PC-9 (cell line): ENCODE data around the gene TCTN3. TPM values are rescaled to one million over a fixed set of nuclear protein-coding genes. Genes with fewer than 3 reads are reported as not detected.

Source experiments
- BruUV-seq: library from RNA; stranded (reverse); fragments of 400-500 nt; replicated peaks from 2 replicates; lab custom pipeline; 2021; lab: Mats Ljungman, UMichigan
- CTCF ChIA-PET: fragments of 300-600 bp; sonication (Branson Sonifier 250); formaldehyde crosslinking; loops from one replicate; lab custom pipeline; 2022; ENCODE audit warnings: antibody characterized with exemption; lab: Charles Lee
- POLR2A ChIA-PET: fragments of 300-600 bp; sonication (Branson Sonifier 250); formaldehyde crosslinking; loops from one replicate; lab custom pipeline; 2022; ENCODE audit warnings: antibody characterized with exemption; ENCODE audit not compliant: unreplicated experiment; lab: Charles Lee
- DNase-seq, 2 experiments: peaks; one replicate each; pipeline versions ENCODE4 v3.0.0 to v3.0.0-alpha.2; 2015 to 2022; ENCODE audit warnings: mixed read lengths in 1 of 2
- H2AFZ ChIP-seq: fragments of 200-600 bp; sonication (generic); 2 replicates; pipeline ENCODE4 v1.8.1; 2017; ENCODE audit warnings: antibody characterized with exemption
- H3F3A ChIP-seq: fragments of 200-600 bp; sonication (generic); 2 replicates; pipeline ENCODE4 v1.8.1; 2017; ENCODE audit warnings: antibody characterized with exemption, mild to moderate bottlenecking, low read depth; ENCODE audit not compliant: insufficient read depth
- H3K27ac ChIP-seq: fragments of 200-600 bp; sonication (generic); 2 replicates; pipeline ENCODE4 v1.6.1; 2016; ENCODE audit warnings: mixed run types
- H3K27me3 ChIP-seq: fragments of 200-600 bp; sonication (generic); 2 replicates; pipeline ENCODE4 v1.6.1; 2016; ENCODE audit warnings: low read depth, mixed run types; ENCODE audit not compliant: insufficient read depth
- H3K36me3 ChIP-seq: fragments of 200-600 bp; sonication (generic); 2 replicates; pipeline ENCODE4 v1.6.1; 2016; ENCODE audit warnings: low read depth, mixed run types
- H3K4me1 ChIP-seq: fragments of 200-600 bp; sonication (generic); replicated peaks from 2 replicates; pipeline ENCODE4 v1.6.1; 2016; ENCODE audit warnings: mixed run types; ENCODE audit not compliant: insufficient read depth
- H3K4me2 ChIP-seq: fragments of 200-600 bp; sonication (generic); 2 replicates; pipeline ENCODE4 v1.6.1; 2017; ENCODE audit warnings: mixed run types
- H3K4me3 ChIP-seq: fragments of 200-600 bp; sonication (generic); 2 replicates; pipeline ENCODE4 v1.6.1; 2016; ENCODE audit warnings: mixed run types
- H3K79me2 ChIP-seq: fragments of 200-600 bp; sonication (generic); 2 replicates; pipeline ENCODE4 v1.6.1; 2017; ENCODE audit warnings: low read depth, mixed run types
- H3K9me2 ChIP-seq: fragments of 200-600 bp; sonication (generic); 2 replicates; pipeline ENCODE4 v1.8.1; 2017; ENCODE audit warnings: mild to moderate bottlenecking; ENCODE audit not compliant: insufficient read depth
- H3K9me3 ChIP-seq: fragments of 200-600 bp; sonication (generic); 2 replicates; pipeline ENCODE4 v1.8.1; 2016; ENCODE audit warnings: low read depth; ENCODE audit not compliant: insufficient read depth
- H4K20me1 ChIP-seq: fragments of 200-600 bp; sonication (generic); 2 replicates; pipeline ENCODE4 v1.8.1; 2017; ENCODE audit not compliant: insufficient read depth
- CTCF ChIP-seq: fragments of 200-600 bp; sonication (generic); conservative IDR thresholded peaks from 2 replicates; pipeline ENCODE4 v1.6.1; 2017; ENCODE audit warnings: mixed run types, antibody characterized with exemption, mild to moderate bottlenecking, moderate library complexity
- EZH2 ChIP-seq: fragments of 200-600 bp; sonication (generic); IDR thresholded peaks from 2 replicates; pipeline ENCODE4 v1.8.0; 2017; ENCODE audit warnings: antibody characterized with exemption, low read depth
- intact Hi-C: fragments of 100-400 bp; cut with micrococcal nuclease; formaldehyde crosslinking; loops from one replicate; pipeline ENCODE4 v1.10.0; 2022; ENCODE audit not compliant: unreplicated experiment
- total RNA-seq: library from RNA; stranded (reverse); gene quantifications from 2 replicates; pipeline ENCODE4 v1.2.3, GENCODE V29; 2021

Gene TCTN3
- total RNA-seq, 1 experiment from 2014 or later = 18.1 TPM

GRCh38 chr10:95657250-95657649, 36.5 kb downstream of the TCTN3 start:
- intact Hi-C loops = no loop called here
- Histone ChIP-seq H3K9me3 (no peaks in the 10 kb centered on the region), H3K9me2 (no peaks in the 10 kb centered on the region), H3K79me2 (peaks cover 31% of the 10 kb centered on the region), H4K20me1 (no peaks in the 10 kb centered on the region), H3K4me1 (no peaks in the 10 kb centered on the region), H3K27me3 (no peaks in the 10 kb centered on the region), H3K27ac (no peak overlapping the region), H3K4me2 (peak overlapping the region; percentile 89), H3F3A (no peaks in the 10 kb centered on the region), H3K4me3 (peak overlapping the region; percentile 80; the same call in 1 of the 2 replicates), H3K36me3 (peaks cover 4% of the 10 kb centered on the region; the same call in 1 of the 2 replicates), H2AFZ (peak overlapping the region; percentile 83; the same call in 1 of the 2 replicates)
- no peak for DNase-seq
- ChIA-PET POLR2A (no interaction called here), CTCF (no interaction called here)
- no TSS peak for BruUV-seq
- TF ChIP-seq CTCF = no peak
- TF ChIP-seq EZH2 = no peak

- POLR2A ChIA-PET = no interaction called here
These were observed 37.2 kb downstream of the TCTN3 start, which contains the start of gene ALDH18A1 for GRCh38 chr10:95656291-95657164. Gene ALDH18A1, minus strand, starts transcription at chr10:95656711. Its CDS starts 3,334 bp downstream, at chr10:95653377.

More at GRCh38 chr10:95656291-95657164, 37.2 kb downstream of the TCTN3 start, which contains the start of gene ALDH18A1:
- peaks cover 31% of the 10 kb centered on the region for H3K79me2 ChIP-seq
- no TSS peak for BruUV-seq
- peak; percentile 77 to 89 for DNase-seq
- H3K4me1 ChIP-seq = no peaks in the 10 kb centered on the region
- H4K20me1 ChIP-seq = no peaks in the 10 kb centered on the region
- TF ChIP-seq EZH2 (no peak), CTCF (no peak)
- no peaks in the 10 kb centered on the region for H3K9me2 ChIP-seq
- intact Hi-C loops = no loop called here
- H3K27me3 ChIP-seq = no peaks in the 10 kb centered on the region
- peak within 1 kb of the TSS; percentile 83 for H2AFZ ChIP-seq
- H3K4me3 ChIP-seq = peak within 1 kb of the TSS; percentile 80
- H3F3A ChIP-seq = no peaks in the 10 kb centered on the region
- H3K36me3 ChIP-seq = peaks cover 11% of the 10 kb centered on the region; the same call in 1 of the 2 replicates
- H3K9me3 ChIP-seq = no peaks in the 10 kb centered on the region
- peak within 1 kb of the TSS; percentile 89 for H3K4me2 ChIP-seq
- peak within 1 kb of the TSS; percentile 18; the same call in 1 of the 2 replicates for H3K27ac ChIP-seq
- CTCF ChIA-PET = no interaction called here
